HepG2 (cell line): ENCODE measurements around the gene LIMCH1. TPM values are rescaled to one million over a fixed set of nuclear protein-coding genes. Genes with fewer than 3 reads are reported as not detected.

Experiments
- ATAC-seq: fragments of 200-7000 bp; cut with Tn5 transposase; 3 replicates; pipeline ENCODE4 v1.9.1; 2020; ENCODE audit warnings: mild to moderate bottlenecking, moderate library complexity
- BruUV-seq: library from RNA; stranded (reverse); fragments of 400-500 nt; replicated peaks from 2 replicates; lab custom pipeline; 2021; lab: Mats Ljungman, UMichigan
- CTCF ChIA-PET: fragments of 300-600 bp; formaldehyde crosslinking; extraction: SDS; loops from one replicate; lab custom pipeline; 2021; ENCODE audit warnings: low total read pairs, inconsistent platforms, low intra/inter-chr PET ratio; lab: Yijun Ruan, JAX
- POLR2A ChIA-PET: fragments of 350-600 bp; sonication (Branson Sonifier 250); formaldehyde crosslinking; loops from one replicate; lab custom pipeline; 2020; ENCODE audit warnings: antibody characterized with exemption, inconsistent platforms; lab: Yijun Ruan, JAX
- DNase-seq: peaks from one replicate; pipeline ENCODE4 v3.0.0-alpha.2; 2015; ENCODE audit warnings: low spot score
- FAIRE-seq: peaks from 3 replicates; lab custom pipeline; 2011; peaks lifted over from hg19 to GRCh38; lab: Jason Lieb, UNC
- H2AFZ ChIP-seq: one replicate; pipeline ENCODE4 v1.6.1; 2011; ENCODE audit warnings: low read length, inconsistent platforms
- H3K27ac ChIP-seq: fragments of 300-600 bp; 3 replicates; pipeline ENCODE4 v1.8.0; 2011; ENCODE audit warnings: mixed run types, mild to moderate bottlenecking, mixed read lengths, low read length, inconsistent platforms; ENCODE audit not compliant: insufficient read depth; ENCODE audit errors: extremely low read length
- H3K27me3 ChIP-seq, 2 experiments: fragments of 200-600 bp in 1 of 2; 2 replicates in 1 of 2; 3 replicates in 1 of 2; pipeline versions ENCODE4 v1.6.0 to v1.8.0; 2011; ENCODE audit warnings: low read length in 2 of 2, mild to moderate bottlenecking in 2 of 2, moderate library complexity in 2 of 2, inconsistent platforms in 1 of 2; ENCODE audit not compliant: insufficient read depth in 2 of 2, control insufficient read depth in 1 of 2
- H3K36me3 ChIP-seq, 2 experiments: fragments of 200-600 bp in 1 of 2; replicated peaks in 1 of 2; 2 replicates in 1 of 2; 3 replicates in 1 of 2; pipeline versions ENCODE4 v1.5.1 to v1.8.0; 2011; ENCODE audit warnings: low read length in 2 of 2, inconsistent platforms in 1 of 2; ENCODE audit not compliant: insufficient read depth in 2 of 2, control insufficient read depth in 1 of 2
- H3K4me1 ChIP-seq: 2 replicates; pipeline ENCODE4 v1.5.1; 2012; ENCODE audit warnings: low read length, inconsistent platforms; ENCODE audit not compliant: insufficient read depth
- H3K4me2 ChIP-seq: 2 replicates; pipeline ENCODE4 v1.6.0; 2011; ENCODE audit warnings: low read depth, low read length, inconsistent platforms
- H3K4me3 ChIP-seq, 3 experiments: fragments of 200-600 bp in 1 of 3; sonication (generic), shearing (Covaris generic) in 1 of 3; replicated peaks in 1 of 3; 2 replicates each; pipeline ENCODE4 v1.5.1; 2011 to 2016; ENCODE audit warnings: low read length in 3 of 3, inconsistent platforms in 2 of 3, low read depth in 2 of 3, mild to moderate bottlenecking in 2 of 3, control low read depth in 1 of 3, mixed read lengths in 1 of 3; ENCODE audit not compliant: insufficient read depth in 1 of 3
- H3K79me2 ChIP-seq: one replicate; pipeline ENCODE4 v1.6.1; 2011; ENCODE audit warnings: low read length, inconsistent platforms; ENCODE audit not compliant: insufficient read depth
- H3K9ac ChIP-seq: 2 replicates; pipeline ENCODE4 v1.6.0; 2011; ENCODE audit warnings: mild to moderate bottlenecking, low read depth, low read length, inconsistent platforms; ENCODE audit not compliant: insufficient read depth
- H3K9me3 ChIP-seq: 2 replicates; pipeline ENCODE4 v1.5.1; 2012; ENCODE audit warnings: mild to moderate bottlenecking, low read length
- H4K20me1 ChIP-seq: 2 replicates; pipeline ENCODE4 v1.6.0; 2011; ENCODE audit warnings: inconsistent platforms, mild to moderate bottlenecking, low read length, moderate library complexity; ENCODE audit not compliant: insufficient read depth
- ATF4 ChIP-seq, 2 experiments: fragments of 450-650 bp in 1 of 2; sonication (generic) in 1 of 2; formaldehyde crosslinking; IDR thresholded peaks; 2 replicates each; pipeline versions ENCODE4 v1.5.0 to v1.8.0; 2020 to 2022; ENCODE audit warnings: mild to moderate bottlenecking in 1 of 2, missing genetic modification reagents in 1 of 2
- CSRNP1 ChIP-seq: sonication (generic); formaldehyde crosslinking; IDR thresholded peaks from 2 replicates; pipeline ENCODE4 v1.8.1; 2023; ENCODE audit warnings: mild to moderate bottlenecking, missing genetic modification reagents
- ELF4 ChIP-seq: sonication (generic); formaldehyde crosslinking; IDR thresholded peaks from 2 replicates; pipeline ENCODE4 v1.5.0; 2020; ENCODE audit warnings: missing genetic modification reagents, mild to moderate bottlenecking, moderate library complexity, borderline replicate concordance
- GATA4 ChIP-seq: sonication (generic); IDR thresholded peaks from 2 replicates; pipeline ENCODE4 v1.6.1; 2016; ENCODE audit warnings: antibody characterized with exemption, low read depth, borderline replicate concordance
- NAIF1 ChIP-seq: sonication (generic); formaldehyde crosslinking; IDR thresholded peaks from 2 replicates; pipeline ENCODE4 v1.5.0; 2020; ENCODE audit warnings: mild to moderate bottlenecking, missing genetic modification reagents, borderline replicate concordance
- PHF20 ChIP-seq: sonication (generic); formaldehyde crosslinking; IDR thresholded peaks from 2 replicates; pipeline ENCODE4 v1.5.0; 2020; ENCODE audit warnings: mild to moderate bottlenecking, missing genetic modification reagents
- RCOR2 ChIP-seq: IDR thresholded peaks from 2 replicates; pipeline ENCODE4 v1.6.1; 2016; ENCODE audit warnings: missing biosample characterization, missing genetic modification reagents
- SOX13 ChIP-seq, 3 experiments: fragments of 450-650 bp in 1 of 3; sonication (generic) in 1 of 3; formaldehyde crosslinking in 1 of 3; IDR thresholded peaks in 2 of 3; conservative IDR thresholded peaks in 1 of 3; 2 replicates each; pipeline versions ENCODE4 v1.5.0 to v1.6.1; 2016 to 2020; ENCODE audit warnings: antibody characterized with exemption in 1 of 3, mild to moderate bottlenecking in 1 of 3, missing compliant biosample characterization in 1 of 3, missing genetic modification reagents in 1 of 3, moderate library complexity in 1 of 3
- YEATS4 ChIP-seq: sonication (generic); formaldehyde crosslinking; IDR thresholded peaks from 2 replicates; pipeline ENCODE4 v1.4.0; 2020; ENCODE audit warnings: missing genetic modification reagents, borderline replicate concordance
- ZNF550 ChIP-seq: sonication (generic); formaldehyde crosslinking; IDR thresholded peaks from 2 replicates; pipeline ENCODE4 v1.4.0; 2020; ENCODE audit warnings: mild to moderate bottlenecking, missing genetic modification reagents, borderline replicate concordance
- ZSCAN9 ChIP-seq: IDR thresholded peaks from 2 replicates; pipeline ENCODE4 v1.6.1; 2016; ENCODE audit warnings: borderline replicate concordance
- WGBS: methylation state at CpG from one replicate; pipeline ENCODE4 v1.1.6; 2017; ENCODE audit warnings: low lambda C conversion rate; 5-methylcytosine and 5-hydroxymethylcytosine counted together
- in situ Hi-C: cut with HindIII; loops from 2 replicates; pipeline ENCODE4 v1.10.0; 2017; ENCODE audit warnings: low pct_unique_long_range_greater_than_20kb; ENCODE audit not compliant: extremely low pct_ligation_motif_present
- intact Hi-C: fragments of 100-400 bp; cut with micrococcal nuclease; formaldehyde crosslinking; loops from one replicate; pipeline ENCODE4 v1.10.0; 2022; ENCODE audit not compliant: unreplicated experiment
- polyA plus RNA-seq, 8 experiments: library from polyadenylated mRNA; depleted of rRNA in 3 of 8; stranded (reverse) in 7 of 8; unstranded in 1 of 8; fragments of >200 nt; fragmentation: Illumina TruSeq in 4 of 8; extraction: Trizol in 4 of 8; gene quantifications; 2 replicates each; pipeline versions ENCODE4 v1.2.1 to v1.2.3, GENCODE V29; 2011 to 2016; ENCODE audit warnings: low read depth in 4 of 8, missing spikeins in 1 of 8, mixed read lengths in 1 of 8; ENCODE audit not compliant: insufficient read depth in 1 of 8
- total RNA-seq, 5 experiments: library from RNA; depleted of rRNA; stranded (reverse); fragments of >200 nt; fragmentation: Illumina TruSeq; extraction: Trizol; gene quantifications; 2 replicates each; pipeline ENCODE4 v1.2.3, GENCODE V29; 2016; ENCODE audit warnings: low read depth in 1 of 5
- TF ChIP-seq, protein P1 (sequence below): sonication (generic); formaldehyde crosslinking; IDR thresholded peaks from 2 replicates; pipeline ENCODE4 v1.8.0; 2022; ENCODE audit warnings: mild to moderate bottlenecking, missing genetic modification reagents, moderate library complexity
- TF ChIP-seq, protein P2 (sequence below): sonication (generic); formaldehyde crosslinking; IDR thresholded peaks from 2 replicates; pipeline ENCODE4 v1.5.0; 2020; ENCODE audit warnings: missing genetic modification reagents, mild to moderate bottlenecking, borderline replicate concordance

LIMCH1 gene
- total and polyA plus RNA-seq, 2 of the 13 experiments (the other 11 are each of a cell fraction or from before 2014, with no cell fraction given): 0.04 TPM; not detected in 1

GRCh38 chr4:41639291-41639690 lies 101.3 kb downstream of the LIMCH1 start:
- POLR2A ChIA-PET: no interaction called here

More at GRCh38 chr4:41639291-41639690, 101.3 kb downstream of the LIMCH1 start:
- CTCF ChIA-PET: no interaction called here
- FAIRE-seq: no peak
- BruUV-seq: no TSS peak
- no peaks in the 10 kb centered on the region for H3K36me3 ChIP-seq
- TF ChIP-seq, protein P1, sequence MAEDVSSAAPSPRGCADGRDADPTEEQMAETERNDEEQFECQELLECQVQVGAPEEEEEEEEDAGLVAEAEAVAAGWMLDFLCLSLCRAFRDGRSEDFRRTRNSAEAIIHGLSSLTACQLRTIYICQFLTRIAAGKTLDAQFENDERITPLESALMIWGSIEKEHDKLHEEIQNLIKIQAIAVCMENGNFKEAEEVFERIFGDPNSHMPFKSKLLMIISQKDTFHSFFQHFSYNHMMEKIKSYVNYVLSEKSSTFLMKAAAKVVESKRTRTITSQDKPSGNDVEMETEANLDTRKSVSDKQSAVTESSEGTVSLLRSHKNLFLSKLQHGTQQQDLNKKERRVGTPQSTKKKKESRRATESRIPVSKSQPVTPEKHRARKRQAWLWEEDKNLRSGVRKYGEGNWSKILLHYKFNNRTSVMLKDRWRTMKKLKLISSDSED (CRISPR knock-in tag): no peak
- TF ChIP-seq, protein P2, sequence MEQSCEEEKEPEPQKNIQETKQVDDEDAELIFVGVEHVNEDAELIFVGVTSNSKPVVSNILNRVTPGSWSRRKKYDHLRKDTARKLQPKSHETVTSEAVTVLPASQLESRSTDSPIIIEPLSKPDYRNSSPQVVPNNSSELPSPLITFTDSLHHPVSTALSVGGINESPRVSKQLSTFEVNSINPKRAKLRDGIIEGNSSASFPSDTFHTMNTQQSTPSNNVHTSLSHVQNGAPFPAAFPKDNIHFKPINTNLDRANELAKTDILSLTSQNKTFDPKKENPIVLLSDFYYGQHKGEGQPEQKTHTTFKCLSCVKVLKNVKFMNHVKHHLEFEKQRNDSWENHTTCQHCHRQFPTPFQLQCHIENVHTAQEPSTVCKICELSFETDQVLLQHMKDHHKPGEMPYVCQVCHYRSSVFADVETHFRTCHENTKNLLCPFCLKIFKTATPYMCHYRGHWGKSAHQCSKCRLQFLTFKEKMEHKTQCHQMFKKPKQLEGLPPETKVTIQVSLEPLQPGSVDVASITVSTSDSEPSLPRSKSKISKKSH: no peak
- TF ChIP-seq NAIF1 (CRISPR knock-in tag) (no peak), ELF4 (CRISPR knock-in tag) (no peak), ZNF550 (CRISPR knock-in tag) (no peak), YEATS4 (CRISPR knock-in tag) (no peak), CSRNP1 (no peak), ZSCAN9 (CRISPR knock-in tag) (no peak), GATA4 (no peak), SOX13 (IDR thresholded peaks at IDR 0.05) (no peak), SOX13 (CRISPR knock-in tag; conservative IDR thresholded peaks at IDR 0.05 in 1 of 2, IDR thresholded peaks at IDR 0.05 in 1 of 2) (no peak), PHF20 (no peak), ATF4 (CRISPR knock-in tag; IDR thresholded peaks at IDR 0.05) (no peak), RCOR2 (CRISPR knock-in tag) (no peak)
- TF ChIP-seq, all 625 proteins: peak for 0
- no peak overlapping the region for H3K27ac ChIP-seq
- H3K9ac ChIP-seq: no peak overlapping the region
- no peaks in the 10 kb centered on the region for H3K4me1 ChIP-seq
- intact Hi-C loops (no loop called here), in situ Hi-C loops (no loop called here)
- WGBS: 0% methylated on average over 1 of the region's 1 CpG
- no peaks in the 10 kb centered on the region for H3K9me3 ChIP-seq
- no peaks in the 10 kb centered on the region for H4K20me1 ChIP-seq
- no peak overlapping the region for H2AFZ ChIP-seq
- ATAC-seq (no peak), DNase-seq (no peak)
- H3K4me2 ChIP-seq: no peak overlapping the region
- H3K4me3 ChIP-seq: no peak overlapping the region
- no peaks in the 10 kb centered on the region for H3K79me2 ChIP-seq
- H3K27me3 ChIP-seq: no peaks in the 10 kb centered on the region
